HepG2 (cell line): ENCODE measurements around the gene ARMH3. TPM values are rescaled to one million over a fixed set of nuclear protein-coding genes. Genes with fewer than 3 reads are reported as not detected.

Source experiments
- ATAC-seq: fragments of 200-7000 bp; cut with Tn5 transposase; 3 replicates; pipeline ENCODE4 v1.9.1; 2020; ENCODE audit warnings: mild to moderate bottlenecking, moderate library complexity
- BruUV-seq: library from RNA; stranded (reverse); fragments of 400-500 nt; replicated peaks from 2 replicates; lab custom pipeline; 2021; lab: Mats Ljungman, UMichigan
- CTCF ChIA-PET: fragments of 300-600 bp; formaldehyde crosslinking; extraction: SDS; loops from one replicate; lab custom pipeline; 2021; ENCODE audit warnings: low total read pairs, inconsistent platforms, low intra/inter-chr PET ratio; lab: Yijun Ruan, JAX
- POLR2A ChIA-PET: fragments of 350-600 bp; sonication (Branson Sonifier 250); formaldehyde crosslinking; loops from one replicate; lab custom pipeline; 2020; ENCODE audit warnings: antibody characterized with exemption, inconsistent platforms; lab: Yijun Ruan, JAX
- DNase-seq: peaks from one replicate; pipeline ENCODE4 v3.0.0-alpha.2; 2015; ENCODE audit warnings: low spot score
- FAIRE-seq: peaks from 3 replicates; lab custom pipeline; 2011; peaks lifted over from hg19 to GRCh38; lab: Jason Lieb, UNC
- H2AFZ ChIP-seq: one replicate; pipeline ENCODE4 v1.6.1; 2011; ENCODE audit warnings: low read length, inconsistent platforms
- H3K27ac ChIP-seq: fragments of 300-600 bp; 3 replicates; pipeline ENCODE4 v1.8.0; 2011; ENCODE audit warnings: mixed run types, mild to moderate bottlenecking, mixed read lengths, low read length, inconsistent platforms; ENCODE audit not compliant: insufficient read depth; ENCODE audit errors: extremely low read length
- H3K27me3 ChIP-seq, 2 experiments: fragments of 200-600 bp in 1 of 2; 2 replicates in 1 of 2; 3 replicates in 1 of 2; pipeline versions ENCODE4 v1.6.0 to v1.8.0; 2011; ENCODE audit warnings: low read length in 2 of 2, mild to moderate bottlenecking in 2 of 2, moderate library complexity in 2 of 2, inconsistent platforms in 1 of 2; ENCODE audit not compliant: insufficient read depth in 2 of 2, control insufficient read depth in 1 of 2
- H3K36me3 ChIP-seq, 2 experiments: fragments of 200-600 bp in 1 of 2; replicated peaks in 1 of 2; 2 replicates in 1 of 2; 3 replicates in 1 of 2; pipeline versions ENCODE4 v1.5.1 to v1.8.0; 2011; ENCODE audit warnings: low read length in 2 of 2, inconsistent platforms in 1 of 2; ENCODE audit not compliant: insufficient read depth in 2 of 2, control insufficient read depth in 1 of 2
- H3K4me1 ChIP-seq: 2 replicates; pipeline ENCODE4 v1.5.1; 2012; ENCODE audit warnings: low read length, inconsistent platforms; ENCODE audit not compliant: insufficient read depth
- H3K4me2 ChIP-seq: 2 replicates; pipeline ENCODE4 v1.6.0; 2011; ENCODE audit warnings: low read depth, low read length, inconsistent platforms
- H3K4me3 ChIP-seq, 3 experiments: fragments of 200-600 bp in 1 of 3; sonication (generic), shearing (Covaris generic) in 1 of 3; replicated peaks in 1 of 3; 2 replicates each; pipeline ENCODE4 v1.5.1; 2011 to 2016; ENCODE audit warnings: low read length in 3 of 3, inconsistent platforms in 2 of 3, low read depth in 2 of 3, mild to moderate bottlenecking in 2 of 3, control low read depth in 1 of 3, mixed read lengths in 1 of 3; ENCODE audit not compliant: insufficient read depth in 1 of 3
- H3K79me2 ChIP-seq: one replicate; pipeline ENCODE4 v1.6.1; 2011; ENCODE audit warnings: low read length, inconsistent platforms; ENCODE audit not compliant: insufficient read depth
- H3K9ac ChIP-seq: 2 replicates; pipeline ENCODE4 v1.6.0; 2011; ENCODE audit warnings: mild to moderate bottlenecking, low read depth, low read length, inconsistent platforms; ENCODE audit not compliant: insufficient read depth
- H3K9me3 ChIP-seq: 2 replicates; pipeline ENCODE4 v1.5.1; 2012; ENCODE audit warnings: mild to moderate bottlenecking, low read length
- H4K20me1 ChIP-seq: 2 replicates; pipeline ENCODE4 v1.6.0; 2011; ENCODE audit warnings: inconsistent platforms, mild to moderate bottlenecking, low read length, moderate library complexity; ENCODE audit not compliant: insufficient read depth
- ARHGAP35 ChIP-seq: sonication (generic); formaldehyde crosslinking; IDR thresholded peaks from 2 replicates; pipeline ENCODE4 v1.9.0; 2022; ENCODE audit warnings: mild to moderate bottlenecking, inconsistent platforms, moderate library complexity, missing genetic modification reagents, borderline replicate concordance
- HMG20B ChIP-seq: conservative IDR thresholded peaks from 2 replicates; pipeline ENCODE4 v1.6.1; 2016; ENCODE audit warnings: missing genetic modification reagents, missing compliant biosample characterization
- MAFK ChIP-seq, 2 experiments: IDR thresholded peaks in 1 of 2; conservative IDR thresholded peaks in 1 of 2; 2 replicates each; pipeline ENCODE4 v1.6.1; 2011; ENCODE audit warnings: improper control_type of control experiment in 2 of 2, low read length in 2 of 2
- NFE2L1 ChIP-seq: sonication (generic); formaldehyde crosslinking; IDR thresholded peaks from 2 replicates; pipeline ENCODE4 v1.4.0; 2020; ENCODE audit warnings: missing genetic modification reagents, mild to moderate bottlenecking, borderline replicate concordance
- NFRKB ChIP-seq: fragments of 450-650 bp; IDR thresholded peaks from 2 replicates; pipeline ENCODE4 v1.6.1; 2017
- PTBP1 ChIP-seq: fragments of 200-400 bp; formaldehyde crosslinking; IDR thresholded peaks from 2 replicates; pipeline ENCODE4 v1.6.1; 2018; ENCODE audit warnings: low read length, low read depth; ENCODE audit not compliant: poor library complexity, severe bottlenecking
- TARDBP ChIP-seq: sonication (generic); formaldehyde crosslinking; IDR thresholded peaks from 2 replicates; pipeline ENCODE4 v1.8.0; 2022; ENCODE audit warnings: mild to moderate bottlenecking, missing genetic modification reagents
- TP53 ChIP-seq: sonication (generic); formaldehyde crosslinking; conservative IDR thresholded peaks from 2 replicates; pipeline ENCODE4 v1.4.0; 2020; ENCODE audit warnings: missing genetic modification reagents
- ZNF138 ChIP-seq: sonication (generic); formaldehyde crosslinking; IDR thresholded peaks from 2 replicates; pipeline ENCODE4 v1.5.0; 2020; ENCODE audit warnings: mild to moderate bottlenecking, low read depth, missing genetic modification reagents
- ZNF343 ChIP-seq: sonication (generic); formaldehyde crosslinking; IDR thresholded peaks from 2 replicates; pipeline ENCODE4 v1.4.0; 2020; ENCODE audit warnings: mild to moderate bottlenecking, missing genetic modification reagents
- ZNF383 ChIP-seq: sonication (generic); formaldehyde crosslinking; IDR thresholded peaks from 2 replicates; pipeline ENCODE4 v1.4.0; 2020; ENCODE audit warnings: missing genetic modification reagents, mild to moderate bottlenecking, borderline replicate concordance
- WGBS: methylation state at CpG from one replicate; pipeline ENCODE4 v1.1.6; 2017; ENCODE audit warnings: low lambda C conversion rate; 5-methylcytosine and 5-hydroxymethylcytosine counted together
- in situ Hi-C: cut with HindIII; loops from 2 replicates; pipeline ENCODE4 v1.10.0; 2017; ENCODE audit warnings: low pct_unique_long_range_greater_than_20kb; ENCODE audit not compliant: extremely low pct_ligation_motif_present
- intact Hi-C: fragments of 100-400 bp; cut with micrococcal nuclease; formaldehyde crosslinking; loops from one replicate; pipeline ENCODE4 v1.10.0; 2022; ENCODE audit not compliant: unreplicated experiment
- polyA plus RNA-seq, 8 experiments: library from polyadenylated mRNA; depleted of rRNA in 3 of 8; stranded (reverse) in 7 of 8; unstranded in 1 of 8; fragments of >200 nt; fragmentation: Illumina TruSeq in 4 of 8; extraction: Trizol in 4 of 8; gene quantifications; 2 replicates each; pipeline versions ENCODE4 v1.2.1 to v1.2.3, GENCODE V29; 2011 to 2016; ENCODE audit warnings: low read depth in 4 of 8, missing spikeins in 1 of 8, mixed read lengths in 1 of 8; ENCODE audit not compliant: insufficient read depth in 1 of 8
- total RNA-seq, 5 experiments: library from RNA; depleted of rRNA; stranded (reverse); fragments of >200 nt; fragmentation: Illumina TruSeq; extraction: Trizol; gene quantifications; 2 replicates each; pipeline ENCODE4 v1.2.3, GENCODE V29; 2016; ENCODE audit warnings: low read depth in 1 of 5
- TF ChIP-seq, protein P1 (sequence below): sonication (generic); formaldehyde crosslinking; IDR thresholded peaks from 2 replicates; pipeline ENCODE4 v1.5.0; 2020; ENCODE audit warnings: mild to moderate bottlenecking, missing genetic modification reagents, borderline replicate concordance
- TF ChIP-seq, protein P2 (sequence below): sonication (generic); formaldehyde crosslinking; IDR thresholded peaks from 2 replicates; pipeline ENCODE4 v1.5.0; 2020; ENCODE audit warnings: mild to moderate bottlenecking, missing genetic modification reagents

The ARMH3 gene
- total and polyA plus RNA-seq, 2 of the 13 experiments (the other 11 are each of a cell fraction or from before 2014, with no cell fraction given): 8.4 to 16.9 TPM

DNA sequence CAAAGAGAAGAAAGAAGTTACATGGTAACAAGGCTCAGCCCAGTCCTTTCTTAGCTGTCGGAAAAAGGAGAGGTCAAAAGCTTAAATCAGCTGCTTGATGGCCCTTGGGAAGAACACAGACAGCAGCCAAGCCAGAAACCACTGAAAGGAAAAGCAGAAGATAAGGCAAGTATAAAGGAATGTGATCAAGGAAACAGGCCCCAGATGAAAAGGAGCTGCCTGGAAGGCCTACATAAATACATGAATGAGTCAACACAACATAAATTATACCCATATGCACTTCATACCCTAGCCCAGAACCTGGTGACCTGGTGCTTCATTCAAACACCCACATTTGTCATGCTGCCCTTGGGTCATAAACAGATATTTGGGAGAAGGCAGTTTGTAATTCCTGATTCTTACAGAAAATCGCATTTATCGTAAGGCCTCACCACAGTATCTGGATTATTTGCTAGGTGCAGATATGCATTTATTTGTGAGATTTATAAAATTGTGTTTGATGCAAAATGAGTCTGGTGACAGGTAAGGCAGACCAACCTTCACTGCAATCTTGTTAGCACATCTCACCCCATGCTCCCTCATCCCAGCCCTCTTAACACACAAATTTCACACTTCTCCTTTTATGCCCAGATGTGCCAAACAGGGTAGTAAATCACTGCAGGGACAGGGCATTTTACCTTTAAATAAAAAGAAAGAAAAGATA lies 117.5 kb downstream of the ARMH3 start:
- H3K9me3 ChIP-seq: no peaks in the 10 kb centered on the region
- H4K20me1 ChIP-seq: no peaks in the 10 kb centered on the region
- ChIA-PET POLR2A (no interaction called here), CTCF (no interaction called here)
- no peak overlapping the region for H3K9ac ChIP-seq
- no TSS peak for BruUV-seq
- H3K27me3 ChIP-seq: no peaks in the 10 kb centered on the region
- H3K4me3 ChIP-seq: no peak overlapping the region
- ATAC-seq: no peak
- no peaks in the 10 kb centered on the region for H3K4me1 ChIP-seq
- in situ Hi-C loops (no loop called here), intact Hi-C loops (no loop called here)
- no peak for DNase-seq
- H3K4me2 ChIP-seq: no peak overlapping the region
- H3K36me3 ChIP-seq: peaks cover 3 to 6% of the 10 kb centered on the region in 2 experiments; a peak in 3 of 5 replicates
- H2AFZ ChIP-seq: no peak overlapping the region
- no peaks in the 10 kb centered on the region for H3K79me2 ChIP-seq
- no peak for FAIRE-seq
- WGBS: 96% methylated on average over 3 of the region's 3 CpGs
- no peak for TF ChIP-seq ZNF343
- no peak for TF ChIP-seq HMG20B (CRISPR knock-in tag)
- no peak for TF ChIP-seq TP53 (CRISPR knock-in tag)
- TF ChIP-seq NFE2L1 (CRISPR knock-in tag): no peak
- TF ChIP-seq ZNF138 (CRISPR knock-in tag): no peak
- TF ChIP-seq PTBP1: no peak
- TF ChIP-seq, protein P1, sequence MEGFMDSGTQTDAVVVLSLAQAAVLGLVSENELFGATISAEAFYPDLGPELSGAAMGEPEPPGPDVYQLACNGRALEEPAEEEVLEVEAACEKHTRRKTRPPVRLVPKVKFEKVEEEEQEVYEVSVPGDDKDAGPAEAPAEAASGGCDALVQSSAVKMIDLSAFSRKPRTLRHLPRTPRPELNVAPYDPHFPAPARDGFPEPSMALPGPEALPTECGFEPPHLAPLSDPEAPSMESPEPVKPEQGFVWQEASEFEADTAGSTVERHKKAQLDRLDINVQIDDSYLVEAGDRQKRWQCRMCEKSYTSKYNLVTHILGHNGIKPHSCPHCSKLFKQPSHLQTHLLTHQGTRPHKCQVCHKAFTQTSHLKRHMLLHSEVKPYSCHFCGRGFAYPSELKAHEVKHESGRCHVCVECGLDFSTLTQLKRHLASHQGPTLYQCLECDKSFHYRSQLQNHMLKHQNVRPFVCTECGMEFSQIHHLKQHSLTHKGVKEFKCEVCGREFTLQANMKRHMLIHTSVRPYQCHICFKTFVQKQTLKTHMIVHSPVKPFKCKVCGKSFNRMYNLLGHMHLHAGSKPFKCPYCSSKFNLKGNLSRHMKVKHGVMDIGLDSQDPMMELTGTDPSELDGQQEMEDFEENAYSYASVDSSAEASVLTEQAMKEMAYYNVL (CRISPR knock-in tag): no peak
- TF ChIP-seq MAFK (conservative IDR thresholded peaks at IDR 0.05 in 1 of 2, IDR thresholded peaks at IDR 0.05 in 1 of 2; ENCODE audit: low read length in 2 of 2): no peak
- TF ChIP-seq, protein P2, sequence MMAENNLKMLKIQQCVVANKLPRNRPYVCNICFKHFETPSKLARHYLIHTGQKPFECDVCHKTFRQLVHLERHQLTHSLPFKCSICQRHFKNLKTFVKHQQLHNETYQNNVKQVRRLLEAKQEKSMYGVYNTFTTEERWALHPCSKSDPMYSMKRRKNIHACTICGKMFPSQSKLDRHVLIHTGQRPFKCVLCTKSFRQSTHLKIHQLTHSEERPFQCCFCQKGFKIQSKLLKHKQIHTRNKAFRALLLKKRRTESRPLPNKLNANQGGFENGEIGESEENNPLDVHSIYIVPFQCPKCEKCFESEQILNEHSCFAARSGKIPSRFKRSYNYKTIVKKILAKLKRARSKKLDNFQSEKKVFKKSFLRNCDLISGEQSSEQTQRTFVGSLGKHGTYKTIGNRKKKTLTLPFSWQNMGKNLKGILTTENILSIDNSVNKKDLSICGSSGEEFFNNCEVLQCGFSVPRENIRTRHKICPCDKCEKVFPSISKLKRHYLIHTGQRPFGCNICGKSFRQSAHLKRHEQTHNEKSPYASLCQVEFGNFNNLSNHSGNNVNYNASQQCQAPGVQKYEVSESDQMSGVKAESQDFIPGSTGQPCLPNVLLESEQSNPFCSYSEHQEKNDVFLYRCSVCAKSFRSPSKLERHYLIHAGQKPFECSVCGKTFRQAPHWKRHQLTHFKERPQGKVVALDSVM (CRISPR knock-in tag): no peak
- no peak for TF ChIP-seq ARHGAP35 (CRISPR knock-in tag)
- no peak for TF ChIP-seq NFRKB
- no peak for TF ChIP-seq TARDBP (CRISPR knock-in tag)
- TF ChIP-seq ZNF383 (CRISPR knock-in tag): no peak
- no peak overlapping the region for H3K27ac ChIP-seq
